Retinal pigment epithelial cell (primary cell): ENCODE results near the gene SCARF1.
"Not testable (repeated sequence)": the region's sequence is repeated elsewhere in the genome, so short reads cannot be mapped to it uniquely, and the experiment has no call there.

Experiments used
- DNase-seq: peaks from one replicate; pipeline ENCODE4 v3.0.0-alpha.2; 2010; ENCODE audit warnings: low read depth
- H3K4me3 ChIP-seq: 2 replicates; pipeline ENCODE4 v1.5.1; 2011; ENCODE audit warnings: mild to moderate bottlenecking, low read length, control low read depth, moderate library complexity
- TF ChIP-seq, protein P1 (sequence below): conservative IDR thresholded peaks from 2 replicates; pipeline ENCODE4 v1.5.1; 2011; ENCODE audit warnings: low read depth, low read length, control low read depth, inconsistent platforms

SCARF1 gene

DNA sequence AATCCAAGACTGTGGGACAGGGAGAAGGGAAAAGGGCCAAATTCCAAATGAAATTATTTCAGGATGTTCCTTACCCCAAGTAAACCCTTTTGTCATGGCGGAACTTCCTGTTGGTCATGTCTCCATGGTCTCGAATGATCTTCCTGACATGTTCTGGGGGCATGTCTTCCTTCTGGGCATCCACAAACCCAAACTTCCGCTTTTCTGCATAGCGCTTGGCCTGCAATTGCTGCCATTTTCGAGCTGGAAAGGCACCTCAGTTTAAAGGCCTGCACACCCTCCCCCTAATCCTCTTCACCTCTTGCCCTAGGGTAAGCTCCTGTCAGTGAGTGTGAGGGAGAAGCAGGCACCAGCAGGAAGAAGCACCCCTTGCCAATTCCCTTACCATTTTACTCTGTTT is 37.9 kb upstream of the SCARF1 start:
- DNase-seq = no peak
- H3K4me3 ChIP-seq = peak overlapping the region; percentile 84
- TF ChIP-seq, protein P1, sequence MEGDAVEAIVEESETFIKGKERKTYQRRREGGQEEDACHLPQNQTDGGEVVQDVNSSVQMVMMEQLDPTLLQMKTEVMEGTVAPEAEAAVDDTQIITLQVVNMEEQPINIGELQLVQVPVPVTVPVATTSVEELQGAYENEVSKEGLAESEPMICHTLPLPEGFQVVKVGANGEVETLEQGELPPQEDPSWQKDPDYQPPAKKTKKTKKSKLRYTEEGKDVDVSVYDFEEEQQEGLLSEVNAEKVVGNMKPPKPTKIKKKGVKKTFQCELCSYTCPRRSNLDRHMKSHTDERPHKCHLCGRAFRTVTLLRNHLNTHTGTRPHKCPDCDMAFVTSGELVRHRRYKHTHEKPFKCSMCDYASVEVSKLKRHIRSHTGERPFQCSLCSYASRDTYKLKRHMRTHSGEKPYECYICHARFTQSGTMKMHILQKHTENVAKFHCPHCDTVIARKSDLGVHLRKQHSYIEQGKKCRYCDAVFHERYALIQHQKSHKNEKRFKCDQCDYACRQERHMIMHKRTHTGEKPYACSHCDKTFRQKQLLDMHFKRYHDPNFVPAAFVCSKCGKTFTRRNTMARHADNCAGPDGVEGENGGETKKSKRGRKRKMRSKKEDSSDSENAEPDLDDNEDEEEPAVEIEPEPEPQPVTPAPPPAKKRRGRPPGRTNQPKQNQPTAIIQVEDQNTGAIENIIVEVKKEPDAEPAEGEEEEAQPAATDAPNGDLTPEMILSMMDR = no peak

DNA sequence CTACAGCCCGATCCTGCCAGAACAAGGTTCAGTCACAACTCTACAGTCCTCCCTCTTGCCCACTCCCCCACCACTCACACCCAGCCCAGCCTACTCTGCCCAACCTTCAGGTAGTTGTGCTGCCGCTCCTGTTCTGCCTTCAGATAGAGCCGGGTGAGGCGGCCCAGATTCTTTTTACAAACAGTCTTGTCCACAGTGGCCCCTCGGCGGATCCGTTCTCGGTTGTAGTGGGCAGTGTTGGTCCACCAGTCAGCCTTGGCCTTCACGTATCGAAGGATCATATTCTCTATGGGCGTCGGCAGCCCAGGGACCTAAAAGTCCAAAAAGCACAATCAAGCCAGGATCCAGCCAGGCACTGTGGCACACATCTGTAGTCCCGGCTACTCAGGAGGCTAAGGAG is 30.9 kb upstream of the SCARF1 start:
- TF ChIP-seq, protein P1 = no peak
- DNase-seq = no peak
- H3K4me3 ChIP-seq = no peak overlapping the region

DNA sequence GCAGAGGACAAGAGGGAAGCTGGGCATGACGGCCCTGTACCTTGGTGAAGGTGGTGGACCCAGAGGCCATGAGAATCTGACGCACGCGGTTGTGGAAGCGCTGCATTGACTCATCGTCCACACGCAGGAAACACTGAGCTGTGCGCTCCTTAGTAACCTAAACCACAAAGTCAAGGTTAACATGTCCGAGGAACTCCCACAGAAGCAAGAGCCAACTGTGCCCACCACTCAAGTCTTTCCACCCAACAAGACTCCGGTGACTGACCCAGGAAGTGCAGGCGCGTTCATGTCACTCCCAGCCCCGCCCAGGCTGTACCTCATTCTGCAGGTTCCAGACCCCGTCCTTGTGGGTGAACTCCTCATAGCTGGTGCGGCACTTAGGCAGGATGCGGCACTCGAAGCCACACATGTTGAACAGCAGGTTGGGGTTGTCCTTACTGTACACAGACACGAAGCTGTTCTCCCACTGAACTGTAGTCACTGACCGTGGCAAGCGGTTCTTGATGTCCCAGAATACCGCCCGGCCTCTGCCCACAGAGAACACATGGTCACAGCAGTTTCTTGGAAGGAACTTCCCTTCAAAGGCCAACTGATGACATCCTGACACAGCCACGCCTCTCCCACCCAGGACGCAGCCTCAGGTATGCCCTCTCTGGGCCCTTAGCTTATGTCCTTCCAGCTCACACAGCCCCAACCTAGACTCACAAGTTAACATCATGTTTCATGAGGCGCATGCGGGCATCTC is 27.7 kb upstream of the SCARF1 start:
- no peak overlapping the region for H3K4me3 ChIP-seq
- TF ChIP-seq, protein P1 = no peak
- DNase-seq = no peak

DNA sequence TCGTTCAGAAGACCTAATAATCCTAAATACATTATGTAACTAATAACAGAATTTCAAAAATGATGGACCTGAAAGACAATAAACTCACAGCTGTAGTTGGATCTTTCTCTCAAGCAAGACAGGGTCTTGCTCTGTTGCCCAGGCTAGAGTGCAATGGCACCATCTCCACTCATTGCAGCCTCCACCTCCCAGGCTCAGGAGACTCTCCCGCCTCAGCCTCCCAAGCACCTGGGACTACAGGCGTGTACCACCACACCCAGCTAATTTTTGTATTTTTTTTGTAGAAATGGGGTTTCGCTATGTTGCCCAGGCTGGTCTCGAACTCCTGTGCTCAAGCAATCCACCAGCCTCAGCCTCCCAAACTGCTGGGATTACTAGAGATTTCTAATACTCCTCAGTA is 18.4 kb upstream of the SCARF1 start:
- not testable (repeated sequence) for H3K4me3 ChIP-seq, DNase-seq

DNA sequence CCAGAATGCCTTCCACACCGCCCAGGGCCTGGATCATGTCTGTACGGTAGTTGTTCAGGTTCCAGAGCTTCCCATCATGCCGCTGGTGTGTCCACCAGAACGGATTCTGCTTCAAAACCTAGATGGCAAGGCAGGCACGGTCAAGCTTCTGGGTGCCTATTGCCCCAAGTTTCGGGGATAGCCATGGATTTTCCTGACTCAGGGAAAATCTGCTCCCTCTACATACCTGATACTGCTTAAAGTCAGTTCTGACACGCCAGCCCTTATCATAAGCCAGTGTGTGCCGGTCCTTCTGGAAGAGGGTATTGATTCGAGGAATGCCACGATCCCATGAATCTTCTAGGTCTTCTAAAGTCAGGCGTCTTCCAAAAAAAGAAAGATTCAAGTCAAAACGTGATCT is 15.5 kb upstream of the SCARF1 start:
- TF ChIP-seq, protein P1 = no peak
- DNase-seq = no peak

DNA sequence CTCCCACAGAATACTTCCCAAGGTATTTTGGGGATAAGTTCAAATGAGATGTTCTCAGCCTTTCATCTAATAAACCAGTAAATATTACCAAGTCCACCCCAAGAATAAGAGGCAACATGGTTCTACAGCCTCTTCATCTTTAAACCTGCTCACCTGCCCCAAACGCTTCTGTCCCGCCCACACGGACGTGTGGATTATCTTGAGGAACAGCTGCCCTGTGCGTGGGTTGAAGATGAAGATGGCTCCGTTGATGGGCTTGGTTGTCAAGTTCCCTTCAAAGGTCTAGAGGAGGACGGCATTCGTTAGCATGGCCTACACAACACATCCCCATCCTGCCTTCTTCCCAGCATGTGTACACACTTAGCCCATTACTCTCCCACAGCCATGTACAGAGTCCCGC is 12.6 kb upstream of the SCARF1 start:
- H3K4me3 ChIP-seq = no peak overlapping the region
- no peak for DNase-seq
- TF ChIP-seq, protein P1 = no peak

More for the DNA sequence above, 15.5 kb upstream of the SCARF1 start:
- H3K4me3 ChIP-seq = no peak overlapping the region

DNA sequence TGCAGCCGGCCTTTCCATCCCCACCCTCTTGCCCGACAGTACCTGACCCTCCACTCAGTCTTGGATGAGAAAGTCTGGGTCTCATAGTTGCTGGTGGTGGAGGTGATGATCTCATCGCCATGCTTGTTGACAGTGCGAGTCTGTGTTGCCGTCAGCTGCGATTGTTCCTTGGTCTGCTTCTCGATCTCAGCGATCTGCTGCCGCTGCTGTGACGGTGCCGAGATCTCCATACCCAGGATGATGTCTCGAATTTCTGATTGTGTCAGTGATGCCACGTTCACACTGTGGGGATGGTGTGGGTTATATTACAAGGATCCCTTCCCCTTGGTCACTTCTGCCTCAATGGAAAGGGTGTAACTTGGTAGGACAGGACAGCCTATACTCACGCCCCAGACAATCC is 8.2 kb upstream of the SCARF1 start:
- TF ChIP-seq, protein P1 = no peak
- no peak overlapping the region for H3K4me3 ChIP-seq
- DNase-seq = no peak

DNA sequence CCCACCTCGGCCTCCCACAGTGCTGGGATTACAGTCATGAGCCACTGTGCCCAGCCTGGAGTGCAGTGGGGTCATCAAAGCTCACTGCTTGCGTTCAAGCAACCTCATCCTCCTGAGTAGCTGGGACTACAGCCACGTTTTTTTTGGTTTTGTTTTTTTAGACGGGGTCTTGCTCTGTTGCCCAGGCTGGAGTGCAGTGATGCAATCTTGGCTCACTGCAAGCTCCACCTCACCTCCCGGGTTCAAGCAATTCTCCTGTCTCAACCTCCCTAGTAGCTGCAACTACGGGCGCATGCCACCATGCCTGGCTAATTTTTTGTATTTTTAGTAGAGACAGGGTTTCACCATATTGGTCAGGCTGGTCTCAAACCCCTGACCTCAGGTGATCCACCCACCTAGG is 7.3 kb upstream of the SCARF1 start:
- DNase-seq, H3K4me3 ChIP-seq: not testable (repeated sequence)
